DOHH2 (cell line): ENCODE data around the gene NEDD4L.

Source experiments
- CTCF ChIP-seq: fragments of 200-600 bp; sonication (generic); IDR thresholded peaks from one replicate; pipeline ENCODE4 v1.5.1; 2014; ENCODE audit warnings: antibody characterized with exemption, mild to moderate bottlenecking, low read depth, low read length; ENCODE audit not compliant: poor library complexity, severe bottlenecking
- EZH2phosphoT487 ChIP-seq: fragments of 200-600 bp; sonication (generic); IDR thresholded peaks from 2 replicates; pipeline ENCODE4 v1.6.1; 2017; ENCODE audit warnings: borderline replicate concordance, mild to moderate bottlenecking, antibody characterized with exemption, low read length, moderate library complexity, mixed read lengths

- TF ChIP-seq CTCF (no peak), EZH2phosphoT487 (no peak)
Observed at GRCh38 chr18:58135183-58135641, 91.2 kb downstream of the NEDD4L start.
